H1 (cell line): ENCODE results near the gene MYH10.

Experiments
- CEBPB ChIP-seq: IDR thresholded peaks from 2 replicates; pipeline ENCODE4 v1.6.1; 2012; ENCODE audit warnings: low read depth, low read length
- CHD2 ChIP-seq: IDR thresholded peaks from 2 replicates; pipeline ENCODE4 v1.6.1; 2012; ENCODE audit warnings: low read length, improper control_type of control experiment
- KDM1A ChIP-seq: fragments of 200-600, 300-600 bp; sonication (generic); IDR thresholded peaks from 2 replicates; pipeline ENCODE4 v1.7.1; 2016; ENCODE audit warnings: mild to moderate bottlenecking, low read length, borderline replicate concordance
- RFX5 ChIP-seq: IDR thresholded peaks from 2 replicates; pipeline ENCODE4 v1.6.1; 2011; ENCODE audit warnings: low read depth, low read length, improper control_type of control experiment, borderline replicate concordance
- YY1 ChIP-seq: IDR thresholded peaks from 2 replicates; pipeline ENCODE4 v1.6.1; 2011; ENCODE audit warnings: low read depth, mild to moderate bottlenecking, low read length
- TF ChIP-seq, protein P1 (sequence below), 3 experiments: IDR thresholded peaks; 1 replicate in 2 of 3; 2 replicates in 1 of 3; pipeline versions ENCODE4 v1.5.1 to v1.6.1; 2011; ENCODE audit warnings: low read length in 3 of 3, mild to moderate bottlenecking in 3 of 3, inconsistent platforms in 2 of 3, low read depth in 1 of 3, moderate library complexity in 1 of 3; ENCODE audit not compliant: insufficient read depth in 1 of 3; ENCODE audit errors: control extremely low read depth in 1 of 3

DNA sequence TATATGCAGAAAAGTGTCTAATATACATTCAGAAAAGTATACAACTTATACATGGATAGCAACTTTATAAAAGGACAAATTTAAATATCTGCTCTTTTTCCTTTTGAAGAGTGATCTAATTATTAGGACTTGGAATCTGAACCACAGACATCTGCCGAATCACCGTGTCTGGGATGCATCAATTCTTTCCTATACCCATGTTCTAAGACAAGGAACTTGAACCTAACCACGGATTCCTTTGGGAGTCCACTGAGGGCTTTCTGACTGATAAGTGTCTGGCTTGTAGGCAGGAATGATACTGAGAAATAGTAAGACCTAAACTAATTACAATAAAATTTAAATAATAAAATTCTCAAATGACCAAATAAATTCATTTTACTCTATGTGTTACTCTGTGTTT is 140.7 kb downstream of the MYH10 start:
- TF ChIP-seq RFX5, result no peak
- no peak for TF ChIP-seq CEBPB
- TF ChIP-seq, protein P1, sequence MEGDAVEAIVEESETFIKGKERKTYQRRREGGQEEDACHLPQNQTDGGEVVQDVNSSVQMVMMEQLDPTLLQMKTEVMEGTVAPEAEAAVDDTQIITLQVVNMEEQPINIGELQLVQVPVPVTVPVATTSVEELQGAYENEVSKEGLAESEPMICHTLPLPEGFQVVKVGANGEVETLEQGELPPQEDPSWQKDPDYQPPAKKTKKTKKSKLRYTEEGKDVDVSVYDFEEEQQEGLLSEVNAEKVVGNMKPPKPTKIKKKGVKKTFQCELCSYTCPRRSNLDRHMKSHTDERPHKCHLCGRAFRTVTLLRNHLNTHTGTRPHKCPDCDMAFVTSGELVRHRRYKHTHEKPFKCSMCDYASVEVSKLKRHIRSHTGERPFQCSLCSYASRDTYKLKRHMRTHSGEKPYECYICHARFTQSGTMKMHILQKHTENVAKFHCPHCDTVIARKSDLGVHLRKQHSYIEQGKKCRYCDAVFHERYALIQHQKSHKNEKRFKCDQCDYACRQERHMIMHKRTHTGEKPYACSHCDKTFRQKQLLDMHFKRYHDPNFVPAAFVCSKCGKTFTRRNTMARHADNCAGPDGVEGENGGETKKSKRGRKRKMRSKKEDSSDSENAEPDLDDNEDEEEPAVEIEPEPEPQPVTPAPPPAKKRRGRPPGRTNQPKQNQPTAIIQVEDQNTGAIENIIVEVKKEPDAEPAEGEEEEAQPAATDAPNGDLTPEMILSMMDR (IDR thresholded peaks at IDR 0.05; ENCODE audit: control extremely low read depth in 1 of 3, insufficient read depth in 1 of 3, low read depth in 1 of 3, low read length in 3 of 3), result no peak
- no peak for TF ChIP-seq KDM1A
- TF ChIP-seq CHD2, result no peak
- no peak for TF ChIP-seq YY1
